HG03095 (cell line): Measurements from ENCODE around the gene BFSP2.

Experiments
- ATAC-seq: cut with Tn5 transposase; IDR thresholded peaks from one replicate; pipeline ENCODE4 v1.9.1; 2021; ENCODE audit warnings: moderate library complexity; ENCODE audit not compliant: unreplicated experiment

The BFSP2 gene

GRCh38 chr3:133414021-133414392 lies 14.2 kb downstream of the BFSP2 start:
- ATAC-seq: no peak

GRCh38 chr3:133418361-133418760 lies 18.5 kb downstream of the BFSP2 start:
- no peak for ATAC-seq

- ATAC-seq: no peak
These were observed 19.5 kb downstream of the BFSP2 start for GRCh38 chr3:133419151-133419909.

- no peak for ATAC-seq
These were observed 25.3 kb downstream of the BFSP2 start for GRCh38 chr3:133424937-133425869.

GRCh38 chr3:133425898-133426297 lies 26.0 kb downstream of the BFSP2 start:
- ATAC-seq: no peak

GRCh38 chr3:133426721-133427120 lies 26.9 kb downstream of the BFSP2 start:
- no peak for ATAC-seq

GRCh38 chr3:133428552-133428951 lies 28.7 kb downstream of the BFSP2 start:
- ATAC-seq: no peak

- ATAC-seq: no peak
These were observed 29.2 kb downstream of the BFSP2 start for GRCh38 chr3:133429063-133429462.

GRCh38 chr3:133439563-133439962 lies 39.7 kb downstream of the BFSP2 start:
- no peak for ATAC-seq

- no peak for ATAC-seq
These were observed 40.8 kb downstream of the BFSP2 start for GRCh38 chr3:133440652-133441051.

GRCh38 chr3:133441867-133442270 lies 42.0 kb downstream of the BFSP2 start:
- ATAC-seq: peak; percentile 66

GRCh38 chr3:133442518-133442917 lies 42.7 kb downstream of the BFSP2 start:
- ATAC-seq: no peak

- no peak for ATAC-seq
These were observed 44.0 kb downstream of the BFSP2 start for GRCh38 chr3:133443649-133444422.

GRCh38 chr3:133444423-133444774 lies 44.5 kb downstream of the BFSP2 start:
- no peak for ATAC-seq

- no peak for ATAC-seq
These were observed 45.3 kb downstream of the BFSP2 start for GRCh38 chr3:133445108-133445507.

- ATAC-seq: peak; percentile 27
These were observed 48.1 kb downstream of the BFSP2 start for GRCh38 chr3:133447750-133448477.

GRCh38 chr3:133448478-133449122 lies 48.7 kb downstream of the BFSP2 start:
- ATAC-seq: peak; percentile 89

- ATAC-seq: no peak
These were observed 51.5 kb downstream of the BFSP2 start for GRCh38 chr3:133451309-133451708.

- no peak for ATAC-seq
These were observed 52.9 kb downstream of the BFSP2 start for GRCh38 chr3:133452641-133453319.

GRCh38 chr3:133453383-133453782 lies 53.5 kb downstream of the BFSP2 start:
- no peak for ATAC-seq
